Measurements from ENCODE around the gene ARL15.

DNA sequence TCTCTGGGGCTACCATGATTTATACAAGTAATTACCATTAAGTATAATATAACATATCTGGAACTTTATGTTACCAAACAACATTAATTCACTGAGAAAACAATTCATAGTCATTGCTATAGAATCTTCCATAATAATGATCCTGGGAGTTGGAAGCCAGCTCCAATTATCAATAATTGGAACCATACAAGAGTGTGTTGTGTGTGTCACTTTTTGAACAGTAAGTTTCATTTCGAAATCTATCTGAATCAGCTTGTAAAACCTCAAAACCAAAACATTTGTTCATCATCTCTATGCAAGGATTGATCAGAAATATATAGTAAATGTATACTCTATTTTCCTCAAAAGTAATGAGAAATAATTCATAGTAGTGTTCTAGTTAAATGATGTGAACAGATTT is 348.1 kb downstream of the ARL15 start:
- TF ChIP-seq POLR2AphosphoS5 (IDR thresholded peaks at IDR 0.05; ENCODE audit: low read depth, low read length) (no peak), POU2F2 (IDR thresholded peaks at IDR 0.05; ENCODE audit: low read depth, low read length) (no peak), POLR2A (IDR thresholded peaks at IDR 0.05; ENCODE audit: low read depth, low read length) (no peak), TAF1 (IDR thresholded peaks at IDR 0.05; ENCODE audit: low read depth, low read length) (no peak), PAX5 (IDR thresholded peaks at IDR 0.05; ENCODE audit: insufficient read depth, low read length, severe bottlenecking) (no peak)

All from GM12891 (cell line).